Right lobe of liver (tissue), 6 donors: ENCODE data around the gene PSORS1C2. TPM values are rescaled to one million over a fixed set of nuclear protein-coding genes. Genes with fewer than 3 reads are reported as not detected.

Experiments used
- ATAC-seq, 4 donors: fragments of 200-7000 bp; cut with Tn5 transposase; one replicate each; pipeline ENCODE4 v1.9.1; 2020; ENCODE audit warnings: mild to moderate bottlenecking in 4 of 4, moderate library complexity in 4 of 4
- DNase-seq, 3 donors: peaks; one replicate each; pipeline ENCODE4 v3.0.0-alpha.2; 2020
- H3K27ac ChIP-seq, 3 donors: fragments of 200-600 bp; one replicate each; pipeline ENCODE4 v1.8.0; 2022
- H3K27me3 ChIP-seq, 2 donors: fragments of 200-600 bp; one replicate each; pipeline ENCODE4 v1.8.0; 2022
- H3K36me3 ChIP-seq, 4 donors: fragments of 200-600 bp; sonication (generic) in 1 of 4; one replicate each; pipeline versions ENCODE4 v1.5.1 to v1.8.0; 2017 to 2022; ENCODE audit warnings: control low read depth in 1 of 4
- H3K4me1 ChIP-seq, 4 donors: fragments of 200-600 bp; sonication (generic) in 1 of 4; one replicate each; pipeline versions ENCODE4 v1.5.1 to v1.8.0; 2017 to 2022; ENCODE audit warnings: control low read depth in 1 of 4
- H3K4me3 ChIP-seq, 3 donors: fragments of 200-600 bp; one replicate each; pipeline ENCODE4 v1.8.0; 2022
- H3K9me3 ChIP-seq, 4 donors: fragments of 200-600 bp; sonication (generic) in 1 of 4; one replicate each; pipeline versions ENCODE4 v1.5.1 to v1.8.0; 2017 to 2022; ENCODE audit warnings: control low read depth in 1 of 4
- POLR2A ChIP-seq: fragments of 450-650 bp; IDR thresholded peaks from one replicate; pipeline ENCODE4 v1.6.1; 2017; ENCODE audit warnings: antibody characterized with exemption, mild to moderate bottlenecking
- WGBS: methylation state at CpG from one replicate; pipeline ENCODE4 v1.1.6; 2018; ENCODE audit warnings: low coverage, low lambda C conversion rate; ENCODE audit not compliant: insufficient coverage; ENCODE audit errors: missing lambda C conversion rate; 5-methylcytosine and 5-hydroxymethylcytosine counted together
- intact Hi-C, 2 donors: fragments of 100-400 bp; cut with DNase I; formaldehyde crosslinking; loops; one replicate each; pipeline versions ENCODE4 v1.11.2 to v1.14.1; 2022
- total RNA-seq, 6 experiments: library from RNA; depleted of rRNA in 2 of 6; stranded (reverse); fragments of >200 nt in 2 of 6; fragmentation: NEBNext Ultra II Directional in 3 of 6; extraction: Animal tissue kit (Norgen Biotek cat#: 25700) in 3 of 6; gene quantifications; one replicate each; pipeline versions ENCODE4 v1.1.0 to v1.2.4, GENCODE V29; 2016 to 2023
- TF ChIP-seq, protein P1 (sequence below), 4 donors: fragments of 200-600 bp in 3 of 4; fragments of 450-650 bp in 1 of 4; IDR thresholded peaks; one replicate each; pipeline versions ENCODE4 v1.5.1 to v1.8.0; 2016 to 2022; ENCODE audit warnings: antibody characterized with exemption in 4 of 4, mild to moderate bottlenecking in 2 of 4
- donor health status: DM: no; HTN: yes; CAD: no.
- donor health status: DM: no; HTN: no; CAD: no.
- donor health status: DM: no; HTN: no; CAD: no.
- donor health status: DM: no; HTN: yes; CAD: no.
- donor health status: DM: no; HTN: yes; CAD: no.

The PSORS1C2 gene
- total RNA-seq, 6 experiments from 2014 or later: not detected

DNA sequence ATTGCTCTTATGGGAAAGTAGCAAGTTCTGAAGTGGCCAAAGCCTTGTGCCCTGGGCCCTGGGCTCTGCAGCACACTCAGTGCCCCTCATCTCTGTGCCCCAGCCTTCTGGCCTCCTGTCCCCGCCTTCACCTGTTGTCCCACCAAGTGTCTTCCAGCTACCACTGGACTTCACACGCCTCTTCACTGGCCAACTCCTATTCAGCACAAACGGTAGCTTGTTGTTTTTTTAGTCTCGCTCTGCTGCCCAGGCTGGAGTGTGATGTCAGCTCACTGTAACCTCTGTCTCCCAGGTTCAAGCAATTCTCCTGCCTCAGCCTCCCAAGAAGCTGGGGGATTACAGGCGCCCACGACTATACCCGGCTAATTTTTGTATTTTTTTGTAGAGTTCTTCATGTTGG, 13.9 kb upstream of the PSORS1C2 start:
- Histone ChIP-seq H3K9me3 (no peaks in the 10 kb centered on the region), H3K27ac (no peak overlapping the region), H3K36me3 (no peaks in the 10 kb centered on the region), H3K4me1 (peaks cover 0 to 6% (median 0%) of the 10 kb centered on the region in 4 donors), H3K4me3 (no peak overlapping the region), H3K27me3 (no peaks in the 10 kb centered on the region)
- TF ChIP-seq POLR2A: no peak
- TF ChIP-seq, protein P1, sequence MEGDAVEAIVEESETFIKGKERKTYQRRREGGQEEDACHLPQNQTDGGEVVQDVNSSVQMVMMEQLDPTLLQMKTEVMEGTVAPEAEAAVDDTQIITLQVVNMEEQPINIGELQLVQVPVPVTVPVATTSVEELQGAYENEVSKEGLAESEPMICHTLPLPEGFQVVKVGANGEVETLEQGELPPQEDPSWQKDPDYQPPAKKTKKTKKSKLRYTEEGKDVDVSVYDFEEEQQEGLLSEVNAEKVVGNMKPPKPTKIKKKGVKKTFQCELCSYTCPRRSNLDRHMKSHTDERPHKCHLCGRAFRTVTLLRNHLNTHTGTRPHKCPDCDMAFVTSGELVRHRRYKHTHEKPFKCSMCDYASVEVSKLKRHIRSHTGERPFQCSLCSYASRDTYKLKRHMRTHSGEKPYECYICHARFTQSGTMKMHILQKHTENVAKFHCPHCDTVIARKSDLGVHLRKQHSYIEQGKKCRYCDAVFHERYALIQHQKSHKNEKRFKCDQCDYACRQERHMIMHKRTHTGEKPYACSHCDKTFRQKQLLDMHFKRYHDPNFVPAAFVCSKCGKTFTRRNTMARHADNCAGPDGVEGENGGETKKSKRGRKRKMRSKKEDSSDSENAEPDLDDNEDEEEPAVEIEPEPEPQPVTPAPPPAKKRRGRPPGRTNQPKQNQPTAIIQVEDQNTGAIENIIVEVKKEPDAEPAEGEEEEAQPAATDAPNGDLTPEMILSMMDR (IDR thresholded peaks at IDR 0.05): no peak
- intact Hi-C loops: no loop called here
- WGBS: 95% methylated on average over 7 of the region's 7 CpGs
- DNase-seq (no peak), ATAC-seq (no peak)

DNA sequence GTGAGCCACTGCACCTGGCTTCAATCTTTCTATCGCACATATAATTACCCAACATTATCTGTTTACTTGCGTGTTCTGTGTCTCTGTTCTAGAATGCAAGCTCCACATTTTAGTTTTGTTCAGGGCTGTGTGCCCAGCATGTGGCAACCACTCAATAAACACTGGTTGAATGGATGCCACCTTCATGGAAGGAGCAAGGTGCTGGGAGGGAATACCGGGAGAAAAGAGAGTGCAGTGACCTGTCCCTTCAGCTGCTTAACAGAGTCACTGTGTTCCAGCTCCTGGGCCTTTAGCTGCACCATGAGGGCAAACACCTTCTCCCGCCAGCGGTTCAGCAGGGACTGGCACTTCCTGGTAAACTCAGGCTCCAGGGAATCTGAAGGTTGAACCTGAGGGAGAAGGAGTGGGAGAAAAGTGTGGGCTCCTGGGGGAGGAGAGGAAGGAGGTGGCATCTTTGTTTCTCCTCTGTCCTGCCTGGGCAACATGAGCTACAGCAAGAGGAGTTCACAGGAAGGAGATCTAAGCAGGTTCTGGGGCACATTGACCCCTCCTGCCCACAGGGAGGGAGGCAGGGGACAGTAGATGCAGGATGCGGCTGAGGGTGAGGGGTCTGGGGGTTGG, 11.1 kb upstream of the PSORS1C2 start:
- Histone ChIP-seq H3K9me3 (no peaks in the 10 kb centered on the region), H3K4me3 (no peak overlapping the region), H3K27ac (peak overlapping the region in 1 of 3 donors; percentile 31), H3K4me1 (no peaks in the 10 kb centered on the region), H3K36me3 (no peaks in the 10 kb centered on the region), H3K27me3 (no peaks in the 10 kb centered on the region)
- ATAC-seq: peak; percentile 84 to 92 (median 89)
- DNase-seq: peak in 1 of 3 donors; percentile 66
- WGBS: 37% methylated on average over 5 of the region's 6 CpGs
- TF ChIP-seq, protein P1 (IDR thresholded peaks at IDR 0.05): no peak
- no peak for TF ChIP-seq POLR2A
- intact Hi-C loops: no loop called here

DNA sequence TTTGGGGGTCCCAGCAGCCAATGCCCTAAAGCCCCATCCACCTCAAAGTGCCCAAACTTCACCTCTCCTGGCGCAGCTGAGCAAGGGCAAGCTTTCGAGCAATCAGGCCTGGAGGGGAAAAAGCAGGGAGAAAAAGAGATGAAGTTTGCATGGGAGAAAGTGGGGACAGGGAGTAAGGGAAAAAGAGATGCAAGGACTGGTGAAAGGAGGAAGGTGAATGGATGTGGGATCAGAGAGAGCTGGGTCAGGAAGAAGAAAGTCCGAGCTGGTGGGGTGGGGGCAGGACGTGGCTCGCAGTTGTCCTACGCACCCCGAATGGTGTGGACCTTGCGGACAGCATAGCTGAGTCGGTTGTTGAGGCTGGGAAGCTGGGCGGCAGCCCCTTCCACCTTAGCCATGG, 6.5 kb upstream of the PSORS1C2 start:
- intact Hi-C loops: no loop called here
- Histone ChIP-seq H3K9me3 (no peaks in the 10 kb centered on the region), H3K4me3 (no peak overlapping the region), H3K36me3 (no peaks in the 10 kb centered on the region), H3K27ac (no peak overlapping the region), H3K4me1 (no peaks in the 10 kb centered on the region), H3K27me3 (no peaks in the 10 kb centered on the region)
- TF ChIP-seq POLR2A: no peak
- TF ChIP-seq, protein P1 (IDR thresholded peaks at IDR 0.05): no peak
- no peak for DNase-seq
- ATAC-seq: no peak
- WGBS: 97% methylated on average over 5 of the region's 10 CpGs

DNA sequence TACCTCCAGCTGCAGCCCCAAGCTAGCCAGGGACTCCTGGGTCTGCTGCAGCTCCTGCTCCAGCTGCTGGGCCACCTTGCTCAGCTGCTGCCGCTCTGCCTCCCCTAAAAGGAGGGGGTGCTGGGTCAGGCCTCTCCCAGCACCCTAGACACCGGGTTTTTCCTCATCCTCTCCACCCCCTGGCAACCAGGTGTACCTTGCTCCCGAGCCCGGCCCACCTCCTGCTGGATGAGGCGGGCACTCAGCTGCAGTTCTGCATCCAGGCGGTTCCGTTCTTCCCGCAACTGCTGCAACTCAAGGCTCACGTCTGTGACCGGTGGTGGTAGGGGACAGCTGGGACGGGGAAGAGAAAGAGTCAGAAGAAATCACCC, 6.1 kb upstream of the PSORS1C2 start:
- DNase-seq (no peak), ATAC-seq (no peak)
- TF ChIP-seq, protein P1 (IDR thresholded peaks at IDR 0.05): no peak
- TF ChIP-seq POLR2A: no peak
- H3K36me3 ChIP-seq: no peaks in the 10 kb centered on the region
- H3K9me3 ChIP-seq: no peaks in the 10 kb centered on the region
- WGBS: 96% methylated on average over 4 of the region's 11 CpGs
- intact Hi-C loops: no loop called here
- H3K4me1 ChIP-seq: no peaks in the 10 kb centered on the region
- H3K27me3 ChIP-seq: no peaks in the 10 kb centered on the region
- no peak overlapping the region for H3K4me3 ChIP-seq
- no peak overlapping the region for H3K27ac ChIP-seq
